OCI-LY1 (cell line): ENCODE data around the gene FRS2.

Experiments
- H2AFZ ChIP-seq: fragments of 200-600 bp; sonication (generic), shearing (Covaris generic); 2 replicates; pipeline ENCODE4 v1.6.0; 2014; ENCODE audit warnings: antibody characterized with exemption, mild to moderate bottlenecking, low read length
- H3F3A ChIP-seq: fragments of 200-600 bp; sonication (generic), shearing (Covaris generic); 2 replicates; pipeline ENCODE4 v1.6.0; 2014; ENCODE audit warnings: mild to moderate bottlenecking, antibody characterized with exemption, low read length, moderate library complexity; ENCODE audit not compliant: insufficient read depth
- H3K27ac ChIP-seq: fragments of 200-600 bp; sonication (generic); 2 replicates; pipeline ENCODE4 v1.5.1; 2014; ENCODE audit warnings: low read length, mixed run types, mild to moderate bottlenecking, low read depth; ENCODE audit not compliant: poor library complexity, severe bottlenecking
- H3K27me3 ChIP-seq: fragments of 200-600 bp; sonication (generic); 2 replicates; pipeline ENCODE4 v1.6.0; 2014; ENCODE audit warnings: antibody characterized with exemption, mild to moderate bottlenecking, low read length, moderate library complexity; ENCODE audit not compliant: insufficient read depth
- H3K36me3 ChIP-seq: fragments of 200-600 bp; sonication (generic); 2 replicates; pipeline ENCODE4 v1.6.1; 2014; ENCODE audit warnings: mild to moderate bottlenecking, antibody characterized with exemption, low read length, moderate library complexity, mixed read lengths; ENCODE audit not compliant: insufficient read depth
- H3K4me1 ChIP-seq: fragments of 200-600 bp; sonication (generic); 2 replicates; pipeline ENCODE4 v1.5.1; 2014; ENCODE audit warnings: mild to moderate bottlenecking, low read length, moderate library complexity; ENCODE audit not compliant: insufficient read depth, severe bottlenecking
- H3K4me2 ChIP-seq: fragments of 200-600 bp; sonication (generic), shearing (Covaris generic); 2 replicates; pipeline ENCODE4 v1.6.1; 2014; ENCODE audit warnings: low read length
- H3K4me3 ChIP-seq: fragments of 200-600 bp; sonication (generic); 2 replicates; pipeline ENCODE4 v1.5.1; 2014; ENCODE audit warnings: low read length, low read depth, mild to moderate bottlenecking, mixed read lengths; ENCODE audit not compliant: poor library complexity, severe bottlenecking
- H3K79me2 ChIP-seq: fragments of 200-600 bp; shearing (Covaris generic); 2 replicates; pipeline ENCODE4 v1.6.1; 2016; ENCODE audit warnings: mixed run types, low read length, mixed read lengths; ENCODE audit not compliant: insufficient read depth
- H3K9ac ChIP-seq: fragments of 200-600 bp; sonication (generic), shearing (Covaris generic); 2 replicates; pipeline ENCODE4 v1.6.1; 2014; ENCODE audit warnings: mild to moderate bottlenecking, low read length, mixed read lengths
- H3K9me2 ChIP-seq: fragments of 200-600 bp; sonication (generic), shearing (Covaris generic); 2 replicates; pipeline ENCODE4 v1.6.1; 2014; ENCODE audit warnings: low read depth, mild to moderate bottlenecking, low read length, mixed read lengths
- H3K9me3 ChIP-seq: fragments of 200-600 bp; shearing (Covaris generic); 2 replicates; pipeline ENCODE4 v1.6.1; 2014; ENCODE audit warnings: low read length, mixed read lengths
- H4K20me1 ChIP-seq: fragments of 200-600 bp; sonication (generic), shearing (Covaris generic); 2 replicates; pipeline ENCODE4 v1.6.0; 2016; ENCODE audit warnings: mild to moderate bottlenecking, low read length; ENCODE audit not compliant: insufficient read depth
- EZH2 ChIP-seq: fragments of 200-600 bp; sonication (generic), shearing (Covaris generic); IDR thresholded peaks from 2 replicates; pipeline ENCODE4 v1.8.0; 2017; ENCODE audit warnings: borderline replicate concordance, mixed run types, mild to moderate bottlenecking, antibody characterized with exemption, low read length, moderate library complexity, mixed read lengths
- TF ChIP-seq, protein P1 (sequence below): fragments of 200-600 bp; sonication (generic), shearing (Covaris generic); IDR thresholded peaks from 2 replicates; pipeline ENCODE4 v1.5.1; 2017; ENCODE audit warnings: mild to moderate bottlenecking, antibody characterized with exemption, low read length, moderate library complexity, mixed read lengths

The FRS2 gene

DNA sequence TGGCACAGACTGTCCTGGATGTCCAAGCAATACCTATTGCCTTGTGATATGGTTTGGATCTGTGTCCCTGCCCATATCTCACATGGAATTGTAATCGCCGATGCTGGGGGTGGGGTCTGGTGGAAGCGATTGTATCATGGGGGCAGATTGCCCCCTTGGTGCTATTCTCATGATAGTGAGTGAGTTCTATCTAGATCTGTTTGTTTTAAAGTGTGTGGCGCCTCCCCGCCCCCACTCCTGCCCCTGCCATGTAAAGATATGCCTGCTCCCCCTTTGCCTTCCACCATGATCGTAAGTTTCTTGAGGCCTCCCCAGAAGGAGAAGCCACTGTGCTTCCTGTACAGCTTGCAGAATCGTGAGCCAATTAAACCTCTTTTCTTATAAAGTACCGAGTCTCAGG lies 157.3 kb downstream of the FRS2 start:
- Histone ChIP-seq H3K79me2 (no peaks in the 10 kb centered on the region), H2AFZ (no peak overlapping the region), H3K36me3 (no peaks in the 10 kb centered on the region), H3K4me2 (no peak overlapping the region), H3K27me3 (0 out of 2 replicates have a peak, but pooled peaks cover 5% of the 10 kb centered on the region), H3K4me1 (no peaks in the 10 kb centered on the region), H3K9ac (no peak overlapping the region), H4K20me1 (no peaks in the 10 kb centered on the region), H3K9me2 (no peaks in the 10 kb centered on the region), H3F3A (no peaks in the 10 kb centered on the region), H3K27ac (no peak overlapping the region), H3K9me3 (no peaks in the 10 kb centered on the region), H3K4me3 (no peak overlapping the region)
- TF ChIP-seq, protein P1, sequence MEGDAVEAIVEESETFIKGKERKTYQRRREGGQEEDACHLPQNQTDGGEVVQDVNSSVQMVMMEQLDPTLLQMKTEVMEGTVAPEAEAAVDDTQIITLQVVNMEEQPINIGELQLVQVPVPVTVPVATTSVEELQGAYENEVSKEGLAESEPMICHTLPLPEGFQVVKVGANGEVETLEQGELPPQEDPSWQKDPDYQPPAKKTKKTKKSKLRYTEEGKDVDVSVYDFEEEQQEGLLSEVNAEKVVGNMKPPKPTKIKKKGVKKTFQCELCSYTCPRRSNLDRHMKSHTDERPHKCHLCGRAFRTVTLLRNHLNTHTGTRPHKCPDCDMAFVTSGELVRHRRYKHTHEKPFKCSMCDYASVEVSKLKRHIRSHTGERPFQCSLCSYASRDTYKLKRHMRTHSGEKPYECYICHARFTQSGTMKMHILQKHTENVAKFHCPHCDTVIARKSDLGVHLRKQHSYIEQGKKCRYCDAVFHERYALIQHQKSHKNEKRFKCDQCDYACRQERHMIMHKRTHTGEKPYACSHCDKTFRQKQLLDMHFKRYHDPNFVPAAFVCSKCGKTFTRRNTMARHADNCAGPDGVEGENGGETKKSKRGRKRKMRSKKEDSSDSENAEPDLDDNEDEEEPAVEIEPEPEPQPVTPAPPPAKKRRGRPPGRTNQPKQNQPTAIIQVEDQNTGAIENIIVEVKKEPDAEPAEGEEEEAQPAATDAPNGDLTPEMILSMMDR = no peak
- no peak for TF ChIP-seq EZH2
